SK-N-SH treated with all-trans-retinoic acid at 6 μM for 48 hours (cell line): Measurements from ENCODE around the gene KLHL1.
"Not testable (repeated sequence)": the region's sequence is repeated elsewhere in the genome, so short reads cannot be mapped to it uniquely, and the experiment has no call there.

Source experiments
- ATAC-seq: fragments of 200-7000 bp; cut with Tn5 transposase; 3 replicates; pipeline ENCODE4 v1.9.1; 2020; ENCODE audit warnings: mild to moderate bottlenecking, moderate library complexity
- BACH2 ChIP-seq: fragments of 250-450 bp; sonication (Bioruptor Pico); IDR thresholded peaks from 2 replicates; pipeline ENCODE4 v1.9.0; 2021; ENCODE audit warnings: mild to moderate bottlenecking, borderline replicate concordance
- CREB5 ChIP-seq: fragments of 250-450 bp; sonication (Bioruptor Pico); IDR thresholded peaks from 2 replicates; pipeline ENCODE4 v1.5.1; 2020; ENCODE audit warnings: low read depth, mild to moderate bottlenecking, moderate library complexity
- CSDC2 ChIP-seq: fragments of 250-450 bp; sonication (Bioruptor Pico); IDR thresholded peaks from 2 replicates; pipeline ENCODE4 v1.5.0; 2020; ENCODE audit warnings: mild to moderate bottlenecking, moderate library complexity
- CSRNP3 ChIP-seq: fragments of 250-450 bp; sonication (Bioruptor Pico); IDR thresholded peaks from 2 replicates; pipeline ENCODE4 v1.5.1; 2021; ENCODE audit warnings: mild to moderate bottlenecking, moderate library complexity
- ESRRG ChIP-seq: fragments of 250-450 bp; sonication (Bioruptor Pico); IDR thresholded peaks from 2 replicates; pipeline ENCODE4 v1.6.1; 2021; ENCODE audit warnings: mild to moderate bottlenecking
- GLIS3 ChIP-seq: fragments of 250-450 bp; sonication (Bioruptor Pico); IDR thresholded peaks from 2 replicates; pipeline ENCODE4 v1.5.0; 2020; ENCODE audit warnings: mild to moderate bottlenecking, moderate library complexity
- ISL1 ChIP-seq: fragments of 250-450 bp; sonication (Bioruptor Pico); IDR thresholded peaks from 2 replicates; pipeline ENCODE4 v2.1.2; 2022; ENCODE audit warnings: mild to moderate bottlenecking, moderate library complexity
- OSR1 ChIP-seq: fragments of 250-450 bp; sonication (Bioruptor Pico); IDR thresholded peaks from 2 replicates; pipeline ENCODE4 v1.8.0; 2022; ENCODE audit warnings: moderate library complexity, mild to moderate bottlenecking, inconsistent platforms
- POU6F1 ChIP-seq: fragments of 250-450 bp; sonication (Bioruptor Pico); IDR thresholded peaks from 2 replicates; pipeline ENCODE4 v1.8.0; 2021; ENCODE audit warnings: low read depth, mild to moderate bottlenecking, moderate library complexity, borderline replicate concordance
- PPARA ChIP-seq: fragments of 250-450 bp; sonication (Bioruptor Pico); IDR thresholded peaks from 2 replicates; pipeline ENCODE4 v1.5.0; 2020; ENCODE audit warnings: mild to moderate bottlenecking, borderline replicate concordance
- RARB ChIP-seq: fragments of 250-450 bp; sonication (Bioruptor Pico); IDR thresholded peaks from 2 replicates; pipeline ENCODE4 v1.8.0; 2021; ENCODE audit warnings: mild to moderate bottlenecking, moderate library complexity
- SNAI2 ChIP-seq: fragments of 250-450 bp; sonication (Bioruptor Pico); IDR thresholded peaks from 2 replicates; pipeline ENCODE4 v1.5.0; 2020; ENCODE audit warnings: mild to moderate bottlenecking, moderate library complexity
- TCF4 ChIP-seq: fragments of 250-450 bp; sonication (Bioruptor Pico); IDR thresholded peaks from 2 replicates; pipeline ENCODE4 v1.8.0; 2021; ENCODE audit warnings: mild to moderate bottlenecking, moderate library complexity, borderline replicate concordance
- TOX ChIP-seq: fragments of 250-450 bp; sonication (Bioruptor Pico); IDR thresholded peaks from 2 replicates; pipeline ENCODE4 v1.8.0; 2021; ENCODE audit warnings: mild to moderate bottlenecking, moderate library complexity, borderline replicate concordance
- TSHZ2 ChIP-seq: fragments of 250-450 bp; sonication (Bioruptor Pico); IDR thresholded peaks from 2 replicates; pipeline ENCODE4 v1.5.0; 2020; ENCODE audit warnings: mild to moderate bottlenecking, moderate library complexity
- ZC3H10 ChIP-seq: fragments of 250-450 bp; sonication (Bioruptor Pico); IDR thresholded peaks from 2 replicates; pipeline ENCODE4 v1.5.1; 2021; ENCODE audit warnings: mild to moderate bottlenecking, moderate library complexity
- ZFP3 ChIP-seq: fragments of 250-450 bp; sonication (Bioruptor Pico); IDR thresholded peaks from 2 replicates; pipeline ENCODE4 v1.5.0; 2020; ENCODE audit warnings: mild to moderate bottlenecking, moderate library complexity
- ZFP30 ChIP-seq: fragments of 450-650 bp; formaldehyde crosslinking; IDR thresholded peaks from 2 replicates; pipeline ENCODE4 v1.5.0; 2022; ENCODE audit warnings: mild to moderate bottlenecking, moderate library complexity
- ZNF565 ChIP-seq: fragments of 450-650 bp; formaldehyde crosslinking; conservative IDR thresholded peaks from 2 replicates; pipeline ENCODE4 v1.5.0; 2020; ENCODE audit warnings: low read depth, mild to moderate bottlenecking, moderate library complexity
- ZNF70 ChIP-seq: fragments of 450-650 bp; formaldehyde crosslinking; IDR thresholded peaks from 2 replicates; pipeline ENCODE4 v1.5.0; 2020; ENCODE audit warnings: mild to moderate bottlenecking, moderate library complexity
- ZNF8 ChIP-seq: fragments of 450-650 bp; formaldehyde crosslinking; IDR thresholded peaks from 2 replicates; pipeline ENCODE4 v1.5.0; 2020; ENCODE audit warnings: mild to moderate bottlenecking, moderate library complexity

The KLHL1 gene

GRCh38 chr13:70108356-70109105 lies at the start of gene KLHL1:
Gene KLHL1, minus strand, starts transcription at chr13:70108452. Its CDS starts 753 bp downstream, at chr13:70107699.
- no peak for TF ChIP-seq SNAI2 (CRISPR knock-in tag)
- TF ChIP-seq, all 23 proteins: peak for 0
- ATAC-seq: no peak

- ATAC-seq: not testable (repeated sequence)
These were observed 34.4 kb upstream of the KLHL1 start for GRCh38 chr13:70142658-70143057.

GRCh38 chr13:70128098-70128497 lies 19.8 kb upstream of the KLHL1 start:
- no peak for ATAC-seq
- TF ChIP-seq SNAI2 (CRISPR knock-in tag): no peak

GRCh38 chr13:70125693-70126092 lies 17.4 kb upstream of the KLHL1 start:
- ATAC-seq: no peak
- no peak for TF ChIP-seq ESRRG (CRISPR knock-in tag)
- no peak for TF ChIP-seq SNAI2 (CRISPR knock-in tag)
- no peak for TF ChIP-seq GLIS3 (CRISPR knock-in tag)
- TF ChIP-seq BACH2 (CRISPR knock-in tag): no peak
- TF ChIP-seq RARB (CRISPR knock-in tag): no peak
- no peak for TF ChIP-seq ZFP30 (CRISPR knock-in tag)
- no peak for TF ChIP-seq TOX (CRISPR knock-in tag)
- no peak for TF ChIP-seq POU6F1 (CRISPR knock-in tag)
- TF ChIP-seq OSR1 (CRISPR knock-in tag): no peak
- TF ChIP-seq ISL1 (CRISPR knock-in tag): no peak
- TF ChIP-seq ZNF565 (CRISPR knock-in tag): no peak
- TF ChIP-seq ZFP3 (CRISPR knock-in tag): no peak
- TF ChIP-seq ZNF70 (CRISPR knock-in tag): no peak

- no peak for ATAC-seq
- TF ChIP-seq ZFP3 (CRISPR knock-in tag) (no peak), ISL1 (CRISPR knock-in tag) (no peak), POU6F1 (CRISPR knock-in tag) (no peak), PPARA (no peak), CSRNP3 (CRISPR knock-in tag) (no peak), CREB5 (CRISPR knock-in tag) (no peak), ZC3H10 (CRISPR knock-in tag) (no peak), TCF4 (CRISPR knock-in tag) (no peak), GLIS3 (CRISPR knock-in tag) (no peak), SNAI2 (CRISPR knock-in tag) (no peak), ZNF565 (CRISPR knock-in tag) (no peak), ZNF8 (CRISPR knock-in tag) (no peak), CSDC2 (no peak), TSHZ2 (CRISPR knock-in tag) (no peak), BACH2 (CRISPR knock-in tag) (no peak), ESRRG (CRISPR knock-in tag) (no peak)
These were observed 9.2 kb upstream of the KLHL1 start for GRCh38 chr13:70117338-70117905.
